Measurements from ENCODE around the gene VASH1.

GRCh38 chr14:76806446-76806845 is 45.2 kb downstream of the VASH1 start:
- TF ChIP-seq CTCF (IDR thresholded peaks at IDR 0.05; ENCODE audit: insufficient read depth, low read length, poor library complexity, severe bottlenecking) (no peak), EZH2phosphoT487 (conservative IDR thresholded peaks at IDR 0.05; ENCODE audit: low read length) (no peak)

Data from SU-DHL-6 (cell line).